T-helper 2 cell (primary cell): ENCODE measurements around the gene ERC2.
"Not testable (repeated sequence)": the region's sequence is repeated elsewhere in the genome, so short reads cannot be mapped to it uniquely, and the experiment has no call there.

Source experiments
- DNase-seq, 5 experiments: peaks; one replicate each; pipeline versions ENCODE4 v3.0.0 to v3.0.0-alpha.2; 2012 to 2022

ERC2 gene

GRCh38 chr3:55863028-55863427 lies 605.2 kb downstream of the ERC2 start:
- DNase-seq, result no peak

- DNase-seq, result no peak
Observed at GRCh38 chr3:55860049-55860721, 608.1 kb downstream of the ERC2 start.

GRCh38 chr3:55859305-55859704 lies 609.0 kb downstream of the ERC2 start:
- no peak for DNase-seq

GRCh38 chr3:55858727-55859126 lies 609.5 kb downstream of the ERC2 start:
- DNase-seq, result no peak

GRCh38 chr3:55858302-55858701 lies 610.0 kb downstream of the ERC2 start:
- DNase-seq, result no peak

GRCh38 chr3:55857633-55858032 lies 610.6 kb downstream of the ERC2 start:
- DNase-seq, result no peak

- no peak for DNase-seq
Observed at GRCh38 chr3:55855311-55855710, 613.0 kb downstream of the ERC2 start.

GRCh38 chr3:55854494-55854893 lies 613.8 kb downstream of the ERC2 start:
- no peak for DNase-seq

GRCh38 chr3:55852326-55852725 lies 615.9 kb downstream of the ERC2 start:
- DNase-seq, result no peak

- no peak for DNase-seq
Observed at GRCh38 chr3:55842204-55842603, 626.1 kb downstream of the ERC2 start.

GRCh38 chr3:55831876-55832275 lies 636.4 kb downstream of the ERC2 start:
- not testable (repeated sequence) for DNase-seq

GRCh38 chr3:55828712-55829111 lies 639.6 kb downstream of the ERC2 start:
- DNase-seq, result no peak

GRCh38 chr3:55827786-55828185 lies 640.5 kb downstream of the ERC2 start:
- DNase-seq, result no peak

GRCh38 chr3:55826731-55827496 lies 641.4 kb downstream of the ERC2 start:
- DNase-seq, result no peak

- no peak for DNase-seq
Observed at GRCh38 chr3:55826097-55826496, 642.2 kb downstream of the ERC2 start.

- DNase-seq, result no peak
Observed at GRCh38 chr3:55824406-55824805, 643.9 kb downstream of the ERC2 start.

- no peak for DNase-seq
Observed at GRCh38 chr3:55823829-55824228, 644.4 kb downstream of the ERC2 start.

GRCh38 chr3:55823001-55823400 lies 645.3 kb downstream of the ERC2 start:
- DNase-seq, result no peak

- DNase-seq, result no peak
Observed at GRCh38 chr3:55819005-55819404, 649.3 kb downstream of the ERC2 start.

- no peak for DNase-seq
Observed at GRCh38 chr3:55818485-55818884, 649.8 kb downstream of the ERC2 start.

GRCh38 chr3:55816794-55817576 lies 651.3 kb downstream of the ERC2 start:
- no peak for DNase-seq

- DNase-seq, result no peak
Observed at GRCh38 chr3:55815262-55815661, 653.0 kb downstream of the ERC2 start.

- no peak for DNase-seq
Observed at GRCh38 chr3:55813268-55814097, 654.8 kb downstream of the ERC2 start.
